Measurements from ENCODE around the gene VILL.

DNA sequence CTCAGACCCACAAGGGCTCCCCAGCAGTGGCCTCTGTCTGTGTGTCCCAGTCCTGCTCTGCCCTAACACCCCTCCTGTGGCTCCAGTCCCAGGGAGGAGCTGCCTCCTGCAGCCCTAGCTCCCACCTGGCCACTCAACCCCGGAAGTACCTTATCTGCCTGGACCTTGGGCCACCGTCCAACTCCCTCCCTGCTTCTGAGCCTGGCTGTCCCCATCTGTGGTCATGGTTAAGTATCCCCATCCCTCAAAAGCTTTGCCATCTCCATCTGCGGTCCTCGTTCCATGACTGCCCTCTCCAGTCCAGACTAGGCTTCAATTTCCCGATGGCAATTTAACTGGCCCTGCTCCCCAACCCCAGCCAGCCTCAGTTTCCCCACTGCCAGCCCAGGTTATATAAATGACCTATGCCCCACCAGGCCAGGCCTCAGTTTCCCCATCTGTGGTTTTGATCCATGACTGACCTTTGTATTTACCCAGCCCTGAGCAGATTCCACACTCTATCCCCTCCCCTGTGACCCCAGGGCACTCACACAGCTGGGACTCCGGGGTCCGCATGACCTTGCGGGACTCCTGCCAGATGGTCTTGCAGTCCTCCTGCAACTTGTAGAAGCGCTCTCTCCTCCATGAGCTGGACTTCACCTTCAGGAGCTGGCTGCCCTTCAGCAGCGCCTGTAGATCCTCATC lies 29.2 kb downstream of the VILL start:
- TF ChIP-seq POLR2A (IDR thresholded peaks at IDR 0.05; ENCODE audit: low read length) (no peak), GATA1 (IDR thresholded peaks at IDR 0.05; ENCODE audit: low read depth, low read length) (no peak)
